ENCODE measurements around the gene COX4I1. TPM values are rescaled to one million over a fixed set of nuclear protein-coding genes. Genes with fewer than 3 reads are reported as not detected.
A peak's percentile ranks its signal among the peaks of the same experiment; 100 is the strongest.

Gene COX4I1
- total and polyA plus RNA-seq, 10 of the 15 experiments (the other 5 are each of a cell fraction or from before 2014, with no cell fraction given) = 480 to 1,889 (median 872) TPM

- Histone ChIP-seq H2AFZ (ENCODE audit: control insufficient read depth, low read depth, low read length) (no peak overlapping the region), H4K20me1 (ENCODE audit: control insufficient read depth, insufficient read depth) (no peaks in the 10 kb centered on the region), H3K9me3 (replicated peaks; ENCODE audit: control insufficient read depth, insufficient read depth, low read length) (no peaks in the 10 kb centered on the region), H3K27me3 (replicated peaks in 1 of 2; ENCODE audit: control insufficient read depth in 2 of 2, insufficient read depth in 2 of 2, low read length in 1 of 2) (no peaks in the 10 kb centered on the region), H3K4me1 (ENCODE audit: control insufficient read depth, insufficient read depth, low read length) (no peaks in the 10 kb centered on the region; the same call in 1 of the 2 replicates), H3K4me2 (ENCODE audit: control insufficient read depth, insufficient read depth) (no peak overlapping the region), H3K9ac (ENCODE audit: control insufficient read depth, insufficient read depth, low read length) (no peak overlapping the region), H3K79me2 (ENCODE audit: control insufficient read depth, insufficient read depth, low read length) (peaks cover 55% of the 10 kb centered on the region), H3K4me3 (no peak overlapping the region; the same call in 1 of the 2 replicates), H3K36me3 (ENCODE audit: control insufficient read depth in 2 of 2, insufficient read depth in 2 of 2, low read length in 1 of 2) (peaks cover 7% of the 10 kb centered on the region in 2 experiments; a peak in 3 of 4 replicates), H3K27ac (ENCODE audit: control insufficient read depth, insufficient read depth) (no peak overlapping the region)
- CTCF ChIA-PET = no interaction called here
- intact Hi-C loops (cut with micrococcal nuclease; ENCODE audit: unreplicated experiment) = no loop called here
- FAIRE-seq (peak; percentile 27), ATAC-seq (no peak), DNase-seq (ENCODE audit: low read depth, low spot score) (no peak)
- WGBS (ENCODE audit: insufficient coverage, insufficient replicate concordance, low lambda C conversion rate, missing lambda C conversion rate) = 88% methylated on average over 6 of the region's 6 CpGs
- no peak for TF ChIP-seq BCLAF1 (IDR thresholded peaks at IDR 0.05)
- no peak for TF ChIP-seq SIN3A (IDR thresholded peaks at IDR 0.05; ENCODE audit: low read depth, low read length)
- no peak for TF ChIP-seq SMARCA5 (IDR thresholded peaks at IDR 0.05)
- no peak for TF ChIP-seq WRNIP1 (IDR thresholded peaks at IDR 0.05; ENCODE audit: borderline replicate concordance, low read depth, low read length)
- TF ChIP-seq SRF (IDR thresholded peaks at IDR 0.05; ENCODE audit: low read depth in 2 of 2, low read length in 2 of 2) = no peak
- TF ChIP-seq USF1 (IDR thresholded peaks at IDR 0.05; ENCODE audit: borderline replicate concordance, extremely low read length, insufficient read depth, low read depth, low read length) = no peak
- TF ChIP-seq PAX5 (IDR thresholded peaks at IDR 0.05; ENCODE audit: borderline replicate concordance, low read depth, low read length) = no peak
- TF ChIP-seq RAD21 (IDR thresholded peaks at IDR 0.05; ENCODE audit: insufficient read depth, low read depth, low read length) = no peak
- RAD21 ChIA-PET (ENCODE audit: unreplicated experiment) = no interaction called here
- SMC1A ChIA-PET (ENCODE audit: uncharacterized antibody, unreplicated experiment) = no interaction called here
- BruUV-seq (replicated peaks) = no TSS peak
- in situ Hi-C loops (cut with MboI) = no loop called here
- POLR2A ChIA-PET = no interaction called here
Measured at GRCh38 chr16:85796152-85796551, 3.3 kb upstream of the COX4I1 start.

Measured in GM12878 (cell line).